Measurements from ENCODE around the gene DAAM1.

- TF ChIP-seq CTCF (conservative IDR thresholded peaks at IDR 0.05; ENCODE audit: low read depth, low read length) (no peak), EZH2 (IDR thresholded peaks at IDR 0.05; ENCODE audit: borderline replicate concordance, low read depth, low read length, poor library complexity, severe bottlenecking) (no peak)
Observed at GRCh38 chr14:59358102-59358501, 169.6 kb downstream of the DAAM1 start.
